GM21526 (cell line): ENCODE data around the gene TCF7L2.

ENCODE experiments used
- ATAC-seq: cut with Tn5 transposase; IDR thresholded peaks from one replicate; pipeline ENCODE4 v1.9.1; 2021; ENCODE audit warnings: moderate library complexity; ENCODE audit not compliant: unreplicated experiment, low FRiP score

TCF7L2 gene

GRCh38 chr10:112949875-112950507 is at the start of gene TCF7L2:
TCF7L2 (plus strand) TSS chr10:112950247; CDS start chr10:112950757, 510 bp downstream.
- no peak for ATAC-seq

DNA sequence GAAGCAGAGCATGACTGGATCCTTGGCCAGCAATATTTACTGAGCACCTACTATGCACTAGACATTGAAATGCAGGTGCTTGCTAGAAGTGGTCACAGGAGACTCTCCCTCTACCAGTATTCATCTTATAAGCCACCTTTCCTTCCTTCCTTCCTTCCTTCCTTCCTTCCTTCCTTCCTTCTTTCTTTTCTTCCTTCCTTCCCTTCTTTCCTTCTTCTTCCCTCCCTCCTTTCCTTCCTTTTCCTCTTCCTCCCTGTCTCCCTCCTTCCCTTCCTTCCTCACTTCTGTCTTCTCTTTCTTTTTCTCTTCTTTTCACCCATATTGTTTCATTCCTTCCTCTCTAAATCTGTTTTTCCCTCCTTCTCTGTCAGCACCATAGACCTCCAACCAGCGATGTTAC is 47.3 kb upstream of the TCF7L2 start:
- ATAC-seq, result no peak

- no peak for ATAC-seq
These were observed 46.0 kb upstream of the TCF7L2 start for GRCh38 chr10:112904000-112904399.

DNA sequence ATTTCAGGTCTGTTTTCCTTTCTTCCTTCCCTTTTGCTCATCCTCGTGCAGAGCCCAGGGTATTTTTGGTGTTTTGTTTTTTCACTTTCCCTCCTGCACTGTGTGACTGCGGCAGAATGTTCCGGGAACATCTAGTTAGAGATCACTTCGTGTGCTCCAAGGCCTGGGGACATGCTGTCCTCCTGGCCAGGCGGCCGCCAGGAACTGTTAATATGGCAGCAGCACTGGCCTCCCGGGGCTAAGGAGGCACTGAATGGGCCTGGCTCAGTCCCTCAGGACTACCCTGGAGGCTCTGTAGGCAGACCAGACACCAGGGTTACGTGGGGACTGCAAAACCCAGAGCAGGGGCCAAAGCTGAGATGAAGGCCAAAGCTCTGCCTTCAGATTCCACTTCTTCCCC is 43.1 kb upstream of the TCF7L2 start:
- no peak for ATAC-seq

- no peak for ATAC-seq
These were observed 42.2 kb upstream of the TCF7L2 start for GRCh38 chr10:112907893-112908292.

GRCh38 chr10:112911206-112911605 is 38.8 kb upstream of the TCF7L2 start:
- no peak for ATAC-seq

- ATAC-seq, result no peak
These were observed 37.6 kb upstream of the TCF7L2 start for GRCh38 chr10:112912410-112912928.

GRCh38 chr10:112913255-112913654 is 36.8 kb upstream of the TCF7L2 start:
- ATAC-seq, result no peak

- no peak for ATAC-seq
These were observed 36.3 kb upstream of the TCF7L2 start for GRCh38 chr10:112913661-112914287.

GRCh38 chr10:112914288-112914952 is 35.6 kb upstream of the TCF7L2 start:
- no peak for ATAC-seq

- no peak for ATAC-seq
These were observed 34.2 kb upstream of the TCF7L2 start for GRCh38 chr10:112915590-112916572.

DNA sequence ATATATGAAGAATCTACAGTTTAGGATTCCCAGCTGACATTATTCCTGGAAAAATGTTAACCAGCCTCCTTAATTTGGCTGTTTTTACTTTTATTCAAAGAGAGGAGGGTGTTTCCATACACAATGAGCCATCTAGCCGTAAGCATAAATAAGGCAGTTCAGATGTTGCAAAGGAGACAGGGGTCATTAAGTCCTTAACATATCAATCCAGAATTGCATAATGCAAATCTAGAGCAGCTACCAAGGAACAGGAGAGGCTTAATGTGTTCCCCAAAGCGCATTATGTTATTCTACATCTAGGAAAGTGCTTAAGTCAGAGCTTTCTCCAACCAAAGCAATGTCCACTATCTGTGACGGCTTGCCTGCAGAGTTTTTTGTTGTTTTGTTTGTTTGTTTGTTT is 32.4 kb upstream of the TCF7L2 start:
- no peak for ATAC-seq

- ATAC-seq, result no peak
These were observed 31.3 kb upstream of the TCF7L2 start for GRCh38 chr10:112918771-112919170.

- no peak for ATAC-seq
These were observed 30.3 kb upstream of the TCF7L2 start for GRCh38 chr10:112919721-112920120.

- no peak for ATAC-seq
These were observed 22.9 kb upstream of the TCF7L2 start for GRCh38 chr10:112926906-112927688.

- ATAC-seq, result no peak
These were observed 22.1 kb upstream of the TCF7L2 start for GRCh38 chr10:112927980-112928379.

DNA sequence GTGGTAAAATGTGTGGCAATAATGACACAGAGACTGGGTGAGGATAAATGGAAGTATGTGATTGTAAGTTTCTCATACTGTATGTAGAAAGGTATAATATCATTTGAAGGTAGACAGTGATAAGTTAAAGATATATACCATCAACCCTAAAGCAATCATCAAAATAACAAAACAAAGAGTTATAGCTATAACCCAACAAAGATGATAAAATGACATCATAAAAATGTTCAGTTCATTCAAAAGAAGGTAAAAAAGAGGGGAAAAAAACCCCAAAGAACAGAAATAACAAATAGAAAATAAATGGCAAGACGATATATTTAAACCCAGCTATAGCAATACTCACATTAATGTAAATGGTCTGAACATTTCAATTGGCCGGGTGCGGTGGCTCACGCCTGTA is 17.4 kb upstream of the TCF7L2 start:
- no peak for ATAC-seq

DNA sequence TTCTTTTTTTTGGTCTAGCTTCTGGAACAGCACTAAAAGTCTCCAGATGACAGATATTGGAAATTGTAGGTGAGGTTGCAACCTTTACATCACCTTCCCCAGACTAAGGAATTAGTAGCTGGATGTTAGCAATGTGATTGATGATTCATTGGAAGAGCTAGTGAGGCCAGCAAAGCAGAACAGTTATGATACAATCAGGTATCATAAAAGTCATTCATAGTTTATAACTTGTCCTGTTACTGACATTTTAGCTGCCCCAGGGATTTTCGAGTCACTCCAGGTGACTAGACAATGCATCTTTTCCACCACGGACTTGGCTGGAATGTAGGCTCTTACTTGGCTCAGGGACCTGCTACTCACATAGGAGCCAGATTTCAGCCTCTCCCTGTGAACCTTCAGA is 15.9 kb upstream of the TCF7L2 start:
- ATAC-seq, result no peak

DNA sequence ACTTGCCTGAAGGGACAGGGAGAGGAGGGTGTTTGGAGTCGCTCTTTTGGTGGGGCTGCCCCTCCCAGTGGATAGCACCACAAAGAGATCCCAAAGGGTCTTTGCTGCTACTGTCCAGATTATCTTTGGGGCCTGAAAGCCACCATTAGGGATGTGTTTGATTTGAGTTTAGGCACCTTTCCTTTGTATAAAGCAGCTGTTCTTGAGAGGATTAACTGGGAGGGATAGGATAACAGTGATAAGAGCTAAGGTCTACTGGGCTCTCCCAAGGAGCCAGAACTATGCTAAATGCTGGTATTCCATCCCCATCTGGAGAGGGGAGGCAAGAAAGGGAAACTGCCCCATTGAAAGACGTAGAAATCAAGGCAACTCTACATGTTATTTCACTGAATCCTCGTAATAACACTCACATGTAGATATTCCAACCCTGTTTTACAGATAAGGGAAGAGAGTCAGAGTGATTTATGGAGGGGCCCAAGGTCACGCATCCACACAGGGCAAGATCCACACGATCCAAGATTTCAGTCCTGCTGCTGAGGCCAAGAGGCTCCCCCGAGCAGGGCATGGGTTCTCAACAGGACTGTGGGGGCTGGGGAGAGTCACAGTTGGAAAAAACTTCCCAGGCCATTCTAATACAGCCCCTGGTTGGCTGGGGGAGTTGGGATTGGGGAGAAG is 11.1 kb upstream of the TCF7L2 start:
- ATAC-seq, result no peak
